ENCODE data around the gene FKBP2.

Gene FKBP2

DNA sequence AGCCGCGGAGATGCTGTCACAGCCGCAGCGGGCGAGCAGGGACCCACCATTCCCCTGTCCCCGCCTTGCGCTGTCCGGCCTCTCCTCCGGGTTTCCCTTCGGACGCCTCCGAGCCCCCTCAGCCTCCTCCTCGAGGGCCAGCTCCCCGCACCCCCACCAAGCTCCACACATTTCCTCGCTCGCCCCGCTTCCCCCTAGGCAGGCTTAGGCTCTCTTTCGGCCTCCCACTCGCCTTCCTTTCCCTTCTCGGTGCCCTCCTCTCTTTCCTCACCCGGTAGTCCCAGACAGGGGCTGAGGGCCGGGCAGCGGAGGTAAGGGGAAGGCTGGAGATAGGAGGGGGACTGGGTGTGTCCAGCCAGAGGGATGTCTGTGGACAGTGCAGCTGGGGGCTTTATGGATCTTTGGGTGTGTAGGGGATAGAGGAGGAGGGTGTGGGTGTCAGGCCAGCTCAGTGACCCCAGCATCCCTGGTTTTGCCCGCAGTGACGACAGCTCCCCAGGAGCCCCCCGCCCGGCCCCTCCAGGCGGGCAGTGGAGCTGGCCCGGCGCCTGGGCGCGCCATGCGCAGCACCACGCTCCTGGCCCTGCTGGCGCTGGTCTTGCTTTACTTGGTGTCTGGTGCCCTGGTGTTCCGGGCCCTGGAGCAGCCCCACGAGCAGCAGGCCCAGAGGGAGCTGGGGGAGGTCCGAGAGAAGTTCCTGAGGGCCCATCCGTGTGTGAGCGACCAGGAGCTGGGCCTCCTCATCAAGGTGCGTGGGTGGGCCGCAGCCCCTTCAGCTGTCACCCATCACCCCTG is 51.8 kb downstream of the FKBP2 start:
- in situ Hi-C loops (cut with MboI; ENCODE audit: low pct_unique_long_range_greater_than_20kb, low sequenced_read_pairs) = no loop called here

More for the DNA sequence above, 51.8 kb downstream of the FKBP2 start:
- no peak for DNase-seq

All from KBM-7 (cell line).